HTERT RPE-1 (cell line): ENCODE measurements around the gene HIF1A.
"Not testable (repeated sequence)": the region's sequence is repeated elsewhere in the genome, so short reads cannot be mapped to it uniquely, and the experiment has no call there.

Experiments used
- in situ Hi-C: fragments of 300-500 bp; cut with MboI; formaldehyde crosslinking; loops from 4 replicates; pipeline ENCODE4 v1.14.3; 2020; ENCODE audit warnings: low sequenced_read_pairs

HIF1A gene

DNA sequence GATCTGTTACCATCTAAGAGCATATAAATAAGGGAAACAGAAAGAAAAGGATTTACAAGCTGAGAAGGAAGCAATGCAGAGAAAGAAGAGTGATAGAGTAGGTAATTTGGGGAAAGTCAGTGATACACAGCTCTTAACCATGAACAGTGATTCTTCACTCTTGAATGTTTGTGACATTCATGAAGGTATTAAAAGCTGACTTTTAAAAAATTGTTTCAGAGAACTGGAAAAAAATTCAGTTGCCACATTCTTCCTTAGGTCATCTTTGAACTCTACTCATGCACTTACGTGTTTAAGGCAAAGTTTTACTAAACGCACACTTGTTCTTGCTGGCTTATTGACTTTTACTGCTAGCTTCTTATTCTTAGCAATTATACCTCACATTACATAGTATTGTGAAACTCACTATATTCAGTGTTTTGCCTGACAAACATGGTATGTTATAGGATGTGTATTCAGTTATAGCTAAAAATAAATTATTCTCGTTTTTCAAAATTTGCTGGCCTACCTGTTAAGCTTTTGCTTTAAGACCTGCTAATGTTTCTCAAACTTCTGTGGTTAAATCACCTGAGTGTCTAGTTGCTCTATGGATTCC lies 10.9 kb downstream of the HIF1A start:
- in situ Hi-C loops = no loop called here

DNA sequence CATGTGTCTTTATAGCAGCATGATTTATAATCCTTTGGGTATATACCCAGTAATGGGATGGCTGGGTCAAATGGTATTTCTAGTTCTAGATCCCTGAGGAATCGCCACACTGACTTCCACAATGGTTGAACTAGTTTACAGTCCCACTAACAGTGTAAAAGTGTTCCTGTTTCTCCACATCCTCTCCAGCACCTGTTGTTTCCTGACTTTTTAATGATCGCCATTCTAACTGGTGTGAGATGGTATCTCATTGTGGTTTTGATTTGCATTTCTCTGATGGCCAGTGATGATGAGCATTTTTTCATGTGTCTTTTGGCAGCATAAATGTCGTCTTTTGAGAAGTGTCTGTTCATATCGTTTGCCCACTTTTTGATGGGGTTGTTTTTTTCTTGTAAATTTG lies 12.5 kb downstream of the HIF1A start:
- in situ Hi-C loops = not testable (repeated sequence)

- in situ Hi-C loops = not testable (repeated sequence)
Observed at GRCh38 chr14:61708693-61709092, 13.4 kb downstream of the HIF1A start.

DNA sequence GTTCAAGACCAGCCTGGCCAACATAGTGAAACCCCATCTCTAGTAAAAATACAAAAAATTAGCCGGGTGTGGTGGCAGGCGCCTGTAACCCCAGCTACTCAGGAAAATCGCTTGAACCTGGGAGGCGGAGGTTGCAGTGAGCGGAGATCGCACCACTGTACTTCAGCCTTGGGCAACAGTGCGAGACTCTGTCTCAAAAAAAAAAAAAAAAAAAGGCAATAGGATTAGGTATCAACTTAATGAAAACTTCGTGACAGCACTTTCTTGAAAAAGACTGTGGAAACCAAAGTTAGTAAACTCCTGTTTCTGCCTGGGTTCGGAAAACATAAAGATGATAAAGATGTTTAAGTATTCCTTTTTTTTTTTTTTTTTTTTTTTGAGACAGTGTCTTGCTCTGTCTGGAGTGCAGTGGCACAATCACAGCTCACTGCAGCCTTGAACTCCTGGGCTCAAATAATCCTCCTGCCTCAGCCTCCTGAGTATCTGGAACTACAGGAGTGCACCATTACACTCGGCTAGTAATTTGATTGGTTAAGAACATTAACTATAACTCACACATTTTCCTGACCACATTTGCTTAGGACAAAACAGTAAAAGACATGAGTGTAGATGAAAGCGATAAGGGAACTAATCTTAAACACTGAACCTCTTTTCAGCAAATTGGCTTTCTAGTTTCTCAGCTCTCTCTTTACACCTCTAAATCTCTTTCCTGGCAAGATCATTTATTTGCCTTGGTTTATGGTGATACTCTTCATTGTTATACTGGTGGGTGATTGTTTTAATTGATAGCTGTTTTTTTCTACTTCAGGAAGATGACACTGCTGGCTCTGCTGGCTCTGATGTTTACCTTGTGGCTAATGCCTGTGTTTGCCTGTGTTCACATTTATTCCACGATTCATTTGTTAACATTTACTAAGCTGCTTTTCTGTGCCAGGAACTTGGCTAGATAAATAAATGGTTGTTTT lies 15.8 kb downstream of the HIF1A start:
- in situ Hi-C loops = no loop called here

- in situ Hi-C loops = no loop called here
Observed at GRCh38 chr14:61712137-61712536, 16.8 kb downstream of the HIF1A start.

DNA sequence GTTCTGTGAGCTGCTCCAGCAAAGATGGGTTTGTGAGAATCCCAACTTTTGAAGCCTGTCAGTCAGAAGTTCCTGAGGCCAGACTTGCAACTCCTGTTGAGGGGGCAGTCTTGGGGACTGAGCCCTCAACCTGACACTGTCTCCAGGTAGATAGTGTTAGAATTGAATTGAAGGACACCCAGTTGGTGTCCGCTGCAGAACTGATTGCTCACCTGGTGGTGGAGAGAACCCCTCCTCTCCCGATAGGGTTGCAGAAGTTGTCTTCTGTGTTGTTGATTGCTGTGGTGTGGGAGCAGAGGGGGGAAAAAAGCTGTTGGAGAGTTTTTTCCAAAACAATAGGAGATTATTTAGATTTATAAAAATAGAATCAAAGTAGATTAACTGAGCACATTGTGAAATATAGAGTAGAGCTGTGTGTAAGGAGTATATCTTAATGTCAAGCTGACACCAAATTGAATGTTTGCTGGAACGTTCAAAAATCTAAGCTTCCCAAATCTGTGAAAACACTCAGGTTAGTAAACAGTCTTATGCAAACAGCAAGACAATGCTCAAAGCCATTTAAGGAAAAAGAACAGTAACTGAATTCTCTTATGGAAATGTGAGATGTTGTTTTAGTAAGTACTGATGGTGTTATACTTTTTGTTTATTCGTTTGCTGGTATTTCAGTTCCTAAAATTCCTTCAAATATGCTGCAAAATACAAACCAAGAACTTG lies 18.6 kb downstream of the HIF1A start:
- in situ Hi-C loops = no loop called here

DNA sequence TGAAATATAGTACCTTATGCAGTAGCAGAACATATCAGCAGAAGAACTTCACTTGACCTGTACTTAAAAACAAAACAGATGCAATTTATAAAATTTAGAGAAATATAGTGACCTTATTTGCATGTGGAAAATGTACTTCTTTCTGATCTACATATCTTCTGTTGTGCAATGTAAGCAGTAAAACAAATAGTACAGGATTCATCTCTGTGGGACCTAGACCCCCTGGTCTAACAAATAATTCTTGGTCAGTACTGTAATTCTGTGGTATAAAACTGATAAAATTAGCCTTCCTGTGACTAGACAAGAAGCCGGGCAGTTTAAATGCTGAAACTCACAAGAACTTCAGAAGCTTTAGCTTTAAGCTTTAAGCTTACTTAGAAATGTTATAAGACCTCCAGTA lies 21.6 kb downstream of the HIF1A start:
- in situ Hi-C loops = no loop called here

DNA sequence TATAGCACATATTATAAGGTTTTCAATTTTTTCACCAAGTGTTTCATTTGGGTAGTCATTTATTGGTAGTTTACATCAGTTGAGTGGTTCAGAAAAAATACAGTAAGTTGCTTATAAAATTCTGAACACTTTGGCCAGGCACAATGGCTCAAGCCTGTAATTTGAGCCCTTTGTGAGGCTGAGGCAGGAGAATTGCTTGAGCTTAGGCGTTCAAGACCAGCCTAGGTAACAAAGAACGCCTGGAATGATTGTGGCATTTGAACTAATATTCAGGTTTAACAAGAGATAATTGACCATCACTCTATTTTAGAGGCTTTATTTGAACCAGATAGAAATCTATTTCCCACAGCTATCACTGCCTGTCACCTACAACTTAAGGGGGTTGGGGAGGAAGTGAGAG lies 22.7 kb downstream of the HIF1A start:
- in situ Hi-C loops = no loop called here

GRCh38 chr14:61719344-61720293 lies 24.3 kb downstream of the HIF1A start:
- in situ Hi-C loops = no loop called here

GRCh38 chr14:61720294-61720661 lies 25.0 kb downstream of the HIF1A start:
- in situ Hi-C loops = no loop called here

GRCh38 chr14:61720741-61721140 lies 25.4 kb downstream of the HIF1A start:
- in situ Hi-C loops = no loop called here

DNA sequence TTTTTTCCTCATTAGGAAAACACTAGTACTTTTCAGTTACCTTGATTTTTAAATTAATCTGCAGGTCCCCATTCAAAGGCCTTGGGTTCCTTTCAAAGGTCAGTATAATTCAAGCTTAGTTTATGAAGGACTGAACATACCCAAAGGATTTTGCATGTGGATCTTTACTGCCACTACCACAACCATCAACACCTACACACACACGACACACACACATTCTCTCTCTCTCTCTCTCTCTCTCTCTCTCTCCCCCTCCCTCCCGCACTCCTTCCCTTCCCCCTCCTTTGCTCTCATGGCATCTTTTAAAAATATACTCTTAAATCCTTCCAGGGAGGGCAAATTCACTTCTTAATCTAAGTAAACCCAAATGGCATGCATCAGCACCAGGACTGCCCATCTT lies 28.8 kb downstream of the HIF1A start:
- in situ Hi-C loops = no loop called here

DNA sequence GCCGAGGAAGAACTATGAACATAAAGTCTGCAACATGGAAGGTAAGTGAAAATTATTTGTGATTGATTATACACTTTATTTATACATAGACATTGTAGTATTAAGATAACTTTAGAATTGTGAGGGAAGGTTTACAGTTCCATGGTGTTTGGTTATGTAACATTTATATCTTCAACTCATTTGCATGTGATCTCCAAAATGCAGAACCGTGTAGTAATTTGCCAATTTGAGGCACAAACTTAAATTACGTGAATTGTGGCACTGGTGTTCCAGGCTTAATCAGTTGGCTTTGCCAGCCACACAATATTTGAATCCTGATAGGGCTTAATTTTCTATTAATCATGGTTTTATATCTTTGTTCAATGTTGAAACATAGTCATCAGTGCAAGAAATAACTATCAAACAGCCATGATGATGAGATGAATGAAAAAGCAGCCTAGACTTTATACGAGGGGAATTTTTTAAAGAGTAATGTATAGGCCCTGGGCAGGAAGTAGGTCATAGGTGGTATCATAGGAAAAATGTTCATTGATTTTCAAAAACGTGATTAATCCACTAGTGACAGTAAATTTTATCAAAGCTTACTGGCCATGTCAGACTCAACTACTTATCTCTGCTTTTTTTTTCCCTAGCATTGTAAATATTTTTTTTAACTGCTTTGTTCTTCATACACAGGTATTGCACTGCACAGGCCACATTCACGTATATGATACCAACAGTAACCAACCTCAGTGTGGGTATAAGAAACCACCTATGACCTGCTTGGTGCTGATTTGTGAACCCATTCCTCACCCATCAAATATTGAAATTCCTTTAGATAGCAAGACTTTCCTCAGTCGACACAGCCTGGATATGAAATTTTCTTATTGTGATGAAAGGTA lies 31.7 kb downstream of the HIF1A start:
- in situ Hi-C loops = no loop called here

- in situ Hi-C loops = no loop called here
Observed at GRCh38 chr14:61730756-61731373, 35.6 kb downstream of the HIF1A start.

DNA sequence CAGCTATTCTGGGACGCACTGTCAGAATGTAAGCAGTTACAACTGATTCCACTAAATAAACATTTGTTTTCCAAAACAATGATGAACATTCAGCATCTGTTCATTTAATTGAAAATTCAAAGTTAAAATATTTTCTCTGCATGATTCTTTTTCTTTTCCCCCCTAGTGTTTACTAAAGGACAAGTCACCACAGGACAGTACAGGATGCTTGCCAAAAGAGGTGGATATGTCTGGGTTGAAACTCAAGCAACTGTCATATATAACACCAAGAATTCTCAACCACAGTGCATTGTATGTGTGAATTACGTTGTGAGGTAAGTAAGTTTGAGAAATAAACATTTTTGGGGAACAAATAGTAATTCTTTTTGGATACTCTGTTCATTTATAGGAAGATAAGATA lies 38.7 kb downstream of the HIF1A start:
- in situ Hi-C loops = no loop called here

- in situ Hi-C loops = no loop called here
Observed at GRCh38 chr14:61736751-61737150, 41.4 kb downstream of the HIF1A start.

DNA sequence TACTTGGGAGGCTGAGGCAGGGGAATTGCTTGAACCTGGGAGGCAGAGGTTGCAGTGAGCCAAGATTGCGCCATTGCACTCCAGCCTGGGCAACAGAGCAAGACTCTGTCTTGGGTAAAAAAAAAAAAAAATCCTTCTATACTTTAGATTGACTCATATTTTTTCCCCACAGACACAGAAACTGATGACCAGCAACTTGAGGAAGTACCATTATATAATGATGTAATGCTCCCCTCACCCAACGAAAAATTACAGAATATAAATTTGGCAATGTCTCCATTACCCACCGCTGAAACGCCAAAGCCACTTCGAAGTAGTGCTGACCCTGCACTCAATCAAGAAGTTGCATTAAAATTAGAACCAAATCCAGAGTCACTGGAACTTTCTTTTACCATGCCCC lies 42.6 kb downstream of the HIF1A start:
- in situ Hi-C loops = no loop called here

DNA sequence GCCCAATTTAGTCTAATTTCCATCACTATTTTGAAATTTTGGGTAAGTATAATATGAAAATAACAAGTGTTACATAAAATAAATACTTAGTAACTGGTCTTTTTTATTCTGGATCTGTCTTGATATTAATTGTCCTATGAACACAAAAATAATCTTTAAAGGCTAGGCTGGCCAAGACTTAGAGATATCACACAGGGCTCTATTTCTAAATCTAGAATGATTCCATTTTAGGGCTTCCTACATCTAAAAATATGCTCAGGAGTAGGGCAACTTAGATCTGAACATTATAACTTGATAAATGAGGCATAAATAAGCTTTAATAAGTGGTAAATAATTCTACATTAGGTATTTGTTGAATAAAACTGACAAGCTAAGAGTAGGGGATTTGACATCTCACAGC lies 43.8 kb downstream of the HIF1A start:
- in situ Hi-C loops = no loop called here

GRCh38 chr14:61742371-61742770 lies 47.1 kb downstream of the HIF1A start:
- in situ Hi-C loops = no loop called here
